HL-60 (cell line): ENCODE data around the gene ASB7.

Source experiments
- DNase-seq, 2 experiments: peaks; one replicate each; pipeline ENCODE4 v3.0.0-alpha.2; 2010 to 2020; ENCODE audit warnings: low read depth in 1 of 2, low spot score in 1 of 2
- H3K27ac ChIP-seq: fragments of 250-450 bp; sonication (Bioruptor Pico); replicated peaks from 2 replicates; pipeline ENCODE4 v1.5.1; 2020; ENCODE audit warnings: mild to moderate bottlenecking, moderate library complexity
- H3K27me3 ChIP-seq: fragments of 250-450 bp; sonication (Bioruptor Pico); 2 replicates; pipeline ENCODE4 v1.5.1; 2021; ENCODE audit warnings: mild to moderate bottlenecking, moderate library complexity; ENCODE audit not compliant: insufficient read depth, poor library complexity, severe bottlenecking
- H3K4me3 ChIP-seq: replicated peaks from 2 replicates; pipeline ENCODE4 v1.5.1; 2011; ENCODE audit warnings: mild to moderate bottlenecking, control low read depth, low read length; ENCODE audit not compliant: insufficient read depth
- CTCF ChIP-seq: IDR thresholded peaks from one replicate; pipeline ENCODE4 v1.5.1; 2011; ENCODE audit warnings: low read length, control low read depth, inconsistent platforms; ENCODE audit not compliant: insufficient read depth
- GABPA ChIP-seq: IDR thresholded peaks from 2 replicates; pipeline ENCODE4 v1.6.1; 2012; ENCODE audit warnings: low read depth
- POLR2AphosphoS5 ChIP-seq: IDR thresholded peaks from 2 replicates; pipeline ENCODE4 v1.6.1; 2012; ENCODE audit warnings: low read depth
- REST ChIP-seq: IDR thresholded peaks from 2 replicates; pipeline ENCODE4 v1.6.1; 2012; ENCODE audit warnings: low read depth; ENCODE audit not compliant: insufficient replicate concordance
- SPI1 ChIP-seq: IDR thresholded peaks from 2 replicates; pipeline ENCODE4 v1.6.1; 2012; ENCODE audit warnings: low read depth, mild to moderate bottlenecking, borderline replicate concordance

ASB7 gene

GRCh38 chr15:100691321-100691720 lies 88.9 kb downstream of the ASB7 start:
- TF ChIP-seq GABPA (no peak), REST (no peak), CTCF (no peak), POLR2AphosphoS5 (no peak), SPI1 (no peak)
- Histone ChIP-seq H3K4me3 (no peak overlapping the region), H3K27ac (no peak overlapping the region), H3K27me3 (peaks cover 3% of the 10 kb centered on the region)
- no peak for DNase-seq

GRCh38 chr15:100692246-100692645 lies 89.9 kb downstream of the ASB7 start:
- Histone ChIP-seq H3K27me3 (peaks cover 3% of the 10 kb centered on the region), H3K27ac (no peak overlapping the region), H3K4me3 (no peak overlapping the region)
- DNase-seq, result no peak
- TF ChIP-seq REST (no peak), SPI1 (no peak), GABPA (no peak), POLR2AphosphoS5 (no peak), CTCF (no peak)

GRCh38 chr15:100692671-100693070 lies 90.3 kb downstream of the ASB7 start:
- TF ChIP-seq POLR2AphosphoS5 (no peak), REST (no peak), SPI1 (no peak), GABPA (no peak), CTCF (no peak)
- no peak overlapping the region for H3K4me3 ChIP-seq
- DNase-seq, result no peak
- no peak overlapping the region for H3K27ac ChIP-seq
- H3K27me3 ChIP-seq, result peaks cover 3% of the 10 kb centered on the region
